ENCODE results near the gene SYNGR3. TPM values are rescaled to one million over a fixed set of nuclear protein-coding genes. Genes with fewer than 3 reads are reported as not detected.

SYNGR3 gene
- total and polyA plus RNA-seq, 12 donors: 0.54 to 10.9 (median 2.8) TPM; not detected in 2

GRCh38 chr16:2027024-2028010, 37.5 kb downstream of the SYNGR3 start:
- Histone ChIP-seq H3K27me3 (no peaks in the 10 kb centered on the region), H3K4me1 (replicated peaks in 1 of 2) (peaks cover 14 to 40% of the 10 kb centered on the region in 2 donors), H3K4me3 (peak overlapping the region in 2 of 4 donors; percentile 34 to 84), H3K27ac (peak overlapping the region in 4 of 5 donors; percentile 32 to 79 (median 40)), H3K9me3 (replicated peaks in 1 of 3) (no peaks in the 10 kb centered on the region), H3K36me3 (replicated peaks in 1 of 2) (no peaks in the 10 kb centered on the region)
- peak in 3 of 7 donors; percentile 18 to 32 (median 19) for DNase-seq
- intact Hi-C loops (cut with DNase I): no loop called here
- 7 to 72% (median 19%) methylated on average over 5 to 76 of the region's 76 CpGs for WGBS, 4 donors
- TF ChIP-seq POLR2A (IDR thresholded peaks at IDR 0.05): no peak
- TF ChIP-seq, protein P1, sequence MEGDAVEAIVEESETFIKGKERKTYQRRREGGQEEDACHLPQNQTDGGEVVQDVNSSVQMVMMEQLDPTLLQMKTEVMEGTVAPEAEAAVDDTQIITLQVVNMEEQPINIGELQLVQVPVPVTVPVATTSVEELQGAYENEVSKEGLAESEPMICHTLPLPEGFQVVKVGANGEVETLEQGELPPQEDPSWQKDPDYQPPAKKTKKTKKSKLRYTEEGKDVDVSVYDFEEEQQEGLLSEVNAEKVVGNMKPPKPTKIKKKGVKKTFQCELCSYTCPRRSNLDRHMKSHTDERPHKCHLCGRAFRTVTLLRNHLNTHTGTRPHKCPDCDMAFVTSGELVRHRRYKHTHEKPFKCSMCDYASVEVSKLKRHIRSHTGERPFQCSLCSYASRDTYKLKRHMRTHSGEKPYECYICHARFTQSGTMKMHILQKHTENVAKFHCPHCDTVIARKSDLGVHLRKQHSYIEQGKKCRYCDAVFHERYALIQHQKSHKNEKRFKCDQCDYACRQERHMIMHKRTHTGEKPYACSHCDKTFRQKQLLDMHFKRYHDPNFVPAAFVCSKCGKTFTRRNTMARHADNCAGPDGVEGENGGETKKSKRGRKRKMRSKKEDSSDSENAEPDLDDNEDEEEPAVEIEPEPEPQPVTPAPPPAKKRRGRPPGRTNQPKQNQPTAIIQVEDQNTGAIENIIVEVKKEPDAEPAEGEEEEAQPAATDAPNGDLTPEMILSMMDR (IDR thresholded peaks at IDR 0.05): no peak

- 63 to 100% (median 74%) methylated on average over 1 to 3 of the region's 3 CpGs for WGBS, 4 donors
- Histone ChIP-seq H3K27ac (peak overlapping the region in 1 of 5 donors; percentile 79), H3K36me3 (replicated peaks in 1 of 2) (no peaks in the 10 kb centered on the region), H3K9me3 (replicated peaks in 1 of 3) (no peaks in the 10 kb centered on the region), H3K27me3 (no peaks in the 10 kb centered on the region), H3K4me3 (peak overlapping the region in 1 of 4 donors; percentile 84), H3K4me1 (replicated peaks in 1 of 2) (peaks cover 10 to 43% of the 10 kb centered on the region in 2 donors)
- no peak for TF ChIP-seq POLR2A (IDR thresholded peaks at IDR 0.05)
- TF ChIP-seq, protein P1 (IDR thresholded peaks at IDR 0.05): no peak
- DNase-seq: peak in 1 of 7 donors; percentile 17
- intact Hi-C loops (cut with DNase I): no loop called here
These were observed 38.4 kb downstream of the SYNGR3 start for GRCh38 chr16:2028146-2028545.

DNA sequence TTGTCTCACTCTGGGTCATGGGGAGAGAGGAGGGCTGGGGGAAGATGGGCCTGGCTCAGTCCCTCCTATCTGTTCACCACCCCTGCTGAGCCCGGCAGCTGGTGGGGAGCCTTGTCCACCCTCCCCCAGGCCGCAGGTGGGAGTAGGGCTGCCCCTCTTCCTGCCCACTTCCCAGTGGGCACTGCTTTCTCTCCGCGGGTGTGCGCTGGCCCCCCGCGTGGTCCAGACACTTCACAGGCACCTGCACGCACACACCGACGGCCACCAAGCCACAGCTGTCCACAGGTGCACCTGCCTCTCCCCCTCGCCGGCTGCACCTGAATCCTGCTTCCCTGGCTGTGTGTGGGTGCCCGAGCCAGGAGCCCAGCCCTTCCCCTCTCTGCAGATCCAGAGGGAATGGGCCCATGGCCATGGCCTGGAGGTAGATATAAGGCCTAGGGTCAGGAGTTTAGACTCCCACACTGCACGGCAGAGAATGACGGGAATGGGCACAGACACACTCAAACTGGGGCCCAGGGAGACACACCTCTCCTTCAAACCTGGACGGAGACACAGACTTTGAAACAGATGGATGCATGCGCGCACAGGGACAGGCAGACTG, 39.0 kb downstream of the SYNGR3 start:
- Histone ChIP-seq H3K4me1 (replicated peaks in 1 of 2) (peaks cover 10 to 44% of the 10 kb centered on the region in 2 donors), H3K4me3 (peak overlapping the region in 1 of 4 donors; percentile 84), H3K36me3 (replicated peaks in 1 of 2) (no peaks in the 10 kb centered on the region), H3K27ac (peak overlapping the region in 1 of 5 donors; percentile 79), H3K27me3 (no peaks in the 10 kb centered on the region), H3K9me3 (replicated peaks in 1 of 3) (no peaks in the 10 kb centered on the region)
- WGBS, 4 donors: 80 to 86% (median 84%) methylated on average over 15 to 18 of the region's 18 CpGs
- no peak for TF ChIP-seq POLR2A (IDR thresholded peaks at IDR 0.05)
- TF ChIP-seq, protein P1 (IDR thresholded peaks at IDR 0.05): no peak
- intact Hi-C loops (cut with DNase I): no loop called here
- DNase-seq: peak in 1 of 7 donors; percentile 20

DNA sequence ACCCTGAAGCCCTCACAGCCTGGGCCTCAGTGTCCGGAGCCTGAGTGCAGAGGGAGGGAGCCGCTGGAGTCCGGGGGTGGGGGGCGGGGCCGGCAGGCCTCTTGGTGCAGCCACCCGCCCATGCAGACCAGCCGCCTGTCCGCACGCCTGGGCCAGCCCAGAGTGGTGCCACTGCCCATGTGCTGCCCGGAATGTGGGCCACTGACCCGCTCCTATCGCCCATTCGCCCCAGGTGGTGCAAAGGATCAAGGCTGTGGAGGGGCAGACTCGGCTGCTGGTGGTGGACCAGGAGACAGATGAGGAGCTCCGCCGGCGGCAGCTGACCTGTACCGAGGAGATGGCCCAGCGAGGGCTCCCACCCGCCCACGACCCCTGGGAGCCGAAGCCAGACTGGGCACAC, 39.6 kb downstream of the SYNGR3 start:
- no peaks in the 10 kb centered on the region for H3K27me3 ChIP-seq
- H3K27ac ChIP-seq: no peak overlapping the region
- DNase-seq: no peak
- no peak for TF ChIP-seq POLR2A (IDR thresholded peaks at IDR 0.05)
- TF ChIP-seq, protein P1 (IDR thresholded peaks at IDR 0.05): no peak
- intact Hi-C loops (cut with DNase I): no loop called here
- H3K36me3 ChIP-seq (replicated peaks in 1 of 2): no peaks in the 10 kb centered on the region
- H3K4me3 ChIP-seq: no peak overlapping the region
- H3K4me1 ChIP-seq (replicated peaks in 1 of 2): peaks cover 9 to 42% of the 10 kb centered on the region in 2 donors
- 65 to 86% (median 69%) methylated on average over 2 to 22 of the region's 22 CpGs for WGBS, 4 donors
- H3K9me3 ChIP-seq (replicated peaks in 1 of 3): no peaks in the 10 kb centered on the region

Measured in adrenal gland (tissue), 12 donors.